Hematopoietic multipotent progenitor cell (in vitro differentiated cells): ENCODE data around the gene CTSS. TPM values are rescaled to one million over a fixed set of nuclear protein-coding genes. Genes with fewer than 3 reads are reported as not detected.
"Not testable (repeated sequence)": the region's sequence is repeated elsewhere in the genome, so short reads cannot be mapped to it uniquely, and the experiment has no call there.

ENCODE experiments used
- DNase-seq, 3 donors: peaks; one replicate each; pipeline ENCODE4 v3.0.0-alpha.2; 2011 to 2015; ENCODE audit warnings: low read depth in 2 of 3, low spot score in 2 of 3
- total RNA-seq: library from RNA; depleted of rRNA; stranded (reverse); fragments of >200 nt; gene quantifications from one replicate; pipeline ENCODE4 v1.2.3, GENCODE V29; 2012

CTSS gene
- total RNA-seq, 1 donor, result 66.5 TPM

DNA sequence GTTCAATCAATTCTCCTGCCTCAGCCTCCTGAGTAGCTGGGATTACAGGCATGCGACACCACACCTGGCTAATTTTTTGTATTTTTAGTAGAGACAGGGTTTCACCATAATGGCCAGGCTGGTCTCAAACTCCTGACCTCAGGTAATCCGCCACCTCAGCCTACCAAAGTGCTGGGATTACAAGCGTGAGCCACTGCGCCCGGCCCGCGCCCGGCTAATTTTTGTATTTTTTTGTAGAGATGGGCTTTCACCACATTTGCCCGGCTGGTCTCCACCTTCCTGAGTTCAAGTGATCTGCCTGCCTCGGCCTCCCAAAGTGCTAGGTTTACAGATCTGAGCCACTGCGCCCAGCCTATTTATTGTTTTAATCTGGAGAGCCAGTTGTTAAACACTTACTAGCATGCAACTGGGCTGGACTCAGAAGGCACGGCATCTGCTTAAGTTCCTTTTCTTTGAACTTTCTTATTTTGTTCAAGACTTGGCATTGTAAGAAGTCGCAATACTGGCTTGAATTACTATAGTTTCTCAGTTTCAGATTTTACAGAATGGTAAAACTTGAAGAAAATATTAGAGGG, 10.4 kb upstream of the CTSS start:
- not testable (repeated sequence) for DNase-seq

DNA sequence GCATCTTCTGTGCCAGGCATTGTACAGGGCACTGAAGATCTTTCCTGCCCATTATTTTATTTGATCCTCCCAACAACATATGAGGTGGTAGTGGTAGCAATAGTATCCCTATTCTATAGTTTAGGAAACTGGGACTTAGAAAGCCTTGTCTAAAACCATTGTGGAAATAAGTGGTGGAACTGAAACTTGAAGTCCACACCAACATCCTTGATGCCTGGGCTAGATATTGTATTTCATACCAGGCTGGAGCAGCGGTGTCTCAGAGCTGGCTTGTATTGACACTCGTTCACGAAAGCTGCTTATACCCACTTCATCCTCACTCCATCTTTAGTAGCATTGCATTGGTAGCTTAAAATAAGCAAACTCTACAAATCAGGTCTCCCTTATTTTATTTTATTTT, 9.7 kb upstream of the CTSS start:
- DNase-seq, result no peak

DNA sequence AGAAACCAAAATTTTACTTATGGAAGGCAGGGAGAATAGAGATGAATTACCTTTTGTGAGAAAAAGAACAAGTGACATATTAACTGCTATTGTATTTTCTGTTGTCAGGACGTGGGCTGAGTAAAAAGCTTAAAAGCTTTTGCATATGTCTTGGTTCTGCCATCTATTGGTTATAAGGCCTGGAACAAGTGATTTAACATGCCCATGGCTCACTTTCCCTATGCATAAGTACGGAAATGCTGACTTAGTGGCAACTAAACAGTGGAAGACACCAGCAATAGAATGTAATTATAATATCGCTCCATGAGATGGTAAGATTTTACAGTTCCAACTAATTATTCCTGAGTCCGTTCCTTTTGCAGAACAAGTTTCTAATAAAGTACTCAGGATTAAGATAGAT, 6.7 kb upstream of the CTSS start:
- no peak for DNase-seq

DNA sequence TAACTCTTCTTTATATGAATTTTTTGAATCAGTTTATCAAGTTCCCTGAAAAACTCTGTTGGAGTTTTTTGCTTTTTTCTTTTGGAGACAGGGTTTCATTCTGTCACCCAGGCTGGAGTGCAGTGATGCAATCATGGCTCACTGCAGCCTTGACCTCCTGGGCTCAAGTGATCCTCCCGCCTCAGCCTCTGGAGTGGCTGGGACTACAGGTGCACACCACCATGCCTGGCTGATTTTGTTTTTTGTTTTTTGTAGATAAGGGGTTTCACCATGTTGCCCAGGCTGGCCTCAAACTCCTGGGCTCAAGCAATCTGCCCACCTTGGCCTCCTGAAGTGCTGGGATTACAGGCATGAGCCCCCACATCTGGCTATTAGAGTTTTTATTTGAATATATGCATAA, 2.1 kb upstream of the CTSS start:
- not testable (repeated sequence) for DNase-seq

DNA sequence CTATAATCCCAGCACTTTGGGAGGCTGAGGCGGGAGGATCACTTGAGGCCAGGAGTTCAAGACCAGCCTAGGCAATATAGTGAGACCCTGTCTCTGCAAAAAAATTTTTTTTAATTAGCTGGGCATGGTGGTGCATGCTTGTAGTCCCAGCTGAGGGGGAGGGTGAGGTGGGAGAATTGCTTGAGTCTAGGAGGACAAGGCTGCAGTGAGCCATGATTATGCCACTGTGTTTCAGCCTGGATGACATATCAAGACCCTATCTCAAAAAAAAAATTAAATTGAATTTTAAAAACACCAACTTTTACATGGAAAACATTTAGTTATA, 361 bp upstream of the CTSS start:
- not testable (repeated sequence) for DNase-seq

DNA sequence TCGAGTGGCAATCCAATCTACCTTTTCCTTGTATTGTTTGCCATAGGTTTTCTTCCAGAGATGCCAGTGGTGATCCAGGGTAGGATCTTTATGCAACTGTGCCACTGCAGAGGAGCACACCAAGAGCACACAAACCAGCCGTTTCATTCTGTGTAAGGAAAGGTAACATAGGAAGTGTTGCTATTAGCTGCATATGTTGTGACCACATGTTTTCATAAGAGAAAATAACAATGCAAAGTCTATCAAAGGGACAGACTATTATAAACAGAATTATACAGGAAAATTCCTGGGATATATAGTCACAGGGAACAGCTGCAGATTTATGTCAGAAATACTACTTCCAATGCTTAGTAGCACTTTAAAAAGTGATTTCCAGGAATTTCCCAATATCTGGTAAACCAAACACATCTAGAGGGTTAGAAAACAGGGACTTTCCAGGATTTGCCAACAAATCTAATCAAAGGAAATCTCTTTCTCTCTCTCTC, 919 bp downstream of the CTSS start:
- DNase-seq, result peak in 2 of 3 donors; percentile 25 to 31

DNA sequence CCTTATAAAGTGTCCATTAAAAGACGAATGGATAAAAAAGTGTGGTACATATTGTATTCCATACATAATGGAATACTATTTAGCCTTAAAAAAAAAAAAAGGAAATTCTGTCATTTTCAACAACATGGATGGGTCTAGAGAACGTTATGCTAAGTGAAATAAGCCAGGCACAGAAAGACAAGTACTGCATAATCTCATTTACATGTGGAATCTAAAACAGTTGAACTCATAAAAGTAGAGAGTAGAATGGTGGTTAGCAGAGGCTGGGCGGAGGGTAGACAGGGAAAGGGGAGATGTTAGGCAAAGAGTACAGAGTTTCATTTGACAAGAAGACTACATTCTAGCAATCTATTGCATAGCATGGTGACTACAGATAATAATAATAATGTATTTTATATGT, 2.6 kb downstream of the CTSS start:
- no peak for DNase-seq

DNA sequence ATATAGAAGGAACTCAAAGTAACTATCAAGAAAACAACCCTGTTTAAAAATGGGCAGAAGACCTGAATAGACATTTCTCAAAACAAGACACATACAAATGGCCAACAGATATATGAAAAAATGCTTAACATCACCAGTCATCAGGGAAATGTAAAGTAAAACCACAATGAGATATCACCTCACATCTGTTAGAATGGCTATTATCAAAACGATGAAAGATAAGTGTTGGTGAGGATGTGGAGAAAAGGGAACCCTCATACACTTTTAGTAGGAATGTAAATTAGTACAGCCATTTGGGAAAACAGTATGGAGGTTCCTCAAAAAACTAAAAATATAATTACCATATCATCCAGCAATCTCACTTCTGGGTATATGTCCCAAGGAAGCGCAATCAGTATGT, 3.0 kb downstream of the CTSS start:
- no peak for DNase-seq

DNA sequence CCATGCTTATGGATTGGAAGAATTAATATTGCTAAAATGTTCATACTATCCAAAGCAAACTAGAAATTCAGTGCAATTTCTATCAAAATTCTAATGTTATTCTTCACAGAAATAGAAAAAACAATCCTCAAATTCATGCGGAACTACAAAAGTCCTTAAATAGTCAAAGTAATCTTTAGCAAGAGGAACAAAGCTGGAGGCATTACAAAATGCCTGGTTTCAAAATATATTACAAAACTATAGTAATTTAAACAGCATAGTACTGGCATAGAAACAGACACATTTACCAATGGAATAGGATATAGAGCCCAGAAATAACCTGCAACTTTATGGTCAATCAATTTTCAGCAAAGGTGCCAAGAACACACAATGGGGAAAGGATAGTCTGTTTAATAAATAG, 3.8 kb downstream of the CTSS start:
- no peak for DNase-seq

DNA sequence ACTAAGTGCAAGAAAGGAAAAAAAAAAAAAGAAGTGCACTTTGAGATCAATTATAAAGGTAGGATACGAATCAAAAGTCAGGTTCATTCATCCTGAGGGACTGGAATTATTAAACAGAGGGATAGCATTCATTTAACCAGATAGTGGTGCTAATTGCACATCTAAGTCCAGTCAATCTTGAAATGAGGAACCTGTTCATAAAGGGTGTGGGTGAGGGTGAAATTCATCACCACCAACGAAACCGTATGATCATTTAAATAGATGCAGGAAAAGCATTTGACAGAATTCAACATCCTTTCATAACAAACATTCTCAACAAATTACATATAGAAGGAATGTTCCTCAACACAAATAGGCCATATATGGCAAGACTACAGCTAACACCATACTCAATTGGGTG, 5.6 kb downstream of the CTSS start:
- peak in 2 of 3 donors; percentile 39 to 59 for DNase-seq

DNA sequence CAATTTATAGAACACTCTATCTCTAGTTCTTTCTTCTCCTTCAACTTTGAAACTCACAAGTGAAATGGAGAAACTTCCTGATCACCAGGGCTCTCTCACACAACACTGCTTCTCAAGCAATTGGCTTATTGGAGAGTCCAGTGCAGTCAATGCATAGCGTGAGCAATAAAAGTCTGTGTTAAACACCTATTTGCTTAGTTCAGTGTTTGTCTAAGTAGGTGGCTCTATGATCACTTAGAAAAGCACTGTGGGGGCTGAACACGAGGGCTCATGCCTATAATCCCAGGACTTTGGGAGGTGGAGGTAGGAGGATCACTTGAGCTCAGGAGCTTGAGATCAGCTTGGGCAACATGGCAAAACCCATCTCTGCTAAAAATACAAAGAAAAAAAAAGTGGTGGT, 12.2 kb downstream of the CTSS start:
- DNase-seq, result no peak

DNA sequence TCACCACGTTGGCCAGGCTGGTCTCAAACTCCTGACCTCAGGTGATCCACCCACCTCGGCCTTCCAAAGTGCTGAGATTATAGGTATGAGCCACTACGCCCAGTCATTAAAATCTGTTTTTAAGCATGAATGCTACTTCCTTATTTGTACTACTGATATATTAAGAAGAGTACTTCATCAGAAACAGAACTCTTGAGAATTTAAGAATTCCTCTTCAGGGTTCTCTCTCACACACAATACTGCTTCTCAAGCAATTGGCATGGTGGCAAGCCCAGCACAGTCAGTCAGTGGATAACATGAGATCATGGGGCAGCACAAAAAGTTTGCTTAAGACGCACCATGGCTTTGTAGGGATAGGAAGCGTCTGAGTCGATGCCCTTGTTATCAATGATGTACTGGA, 14.1 kb downstream of the CTSS start:
- no peak for DNase-seq

DNA sequence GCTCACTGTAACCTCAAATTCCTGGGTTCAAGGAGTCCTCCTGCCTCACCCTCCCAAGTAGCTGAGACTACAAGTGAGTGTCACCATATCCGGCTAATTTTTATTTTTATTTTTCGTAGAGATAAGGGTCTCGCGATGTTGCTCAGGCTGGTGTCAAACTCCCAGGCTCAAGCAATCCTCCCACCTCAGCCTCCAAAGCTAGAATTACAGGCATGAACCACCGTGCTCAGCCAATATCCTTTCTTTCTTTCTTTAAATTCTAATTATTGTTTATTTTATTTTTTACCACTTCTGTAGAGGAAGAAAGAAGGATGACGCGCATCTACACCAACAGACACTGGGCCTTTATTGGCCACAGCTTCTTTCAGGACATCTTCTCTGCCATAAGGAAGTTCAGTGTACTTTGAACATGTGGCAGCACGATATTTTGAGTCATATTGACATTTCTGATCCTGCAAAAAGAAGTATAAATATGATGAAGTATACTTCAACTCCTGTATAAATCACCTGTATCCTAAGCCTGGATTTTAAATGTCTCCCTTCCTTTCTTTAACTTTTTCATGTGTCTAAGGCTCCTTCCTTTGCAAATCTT, 15.8 kb downstream of the CTSS start:
- no peak for DNase-seq

DNA sequence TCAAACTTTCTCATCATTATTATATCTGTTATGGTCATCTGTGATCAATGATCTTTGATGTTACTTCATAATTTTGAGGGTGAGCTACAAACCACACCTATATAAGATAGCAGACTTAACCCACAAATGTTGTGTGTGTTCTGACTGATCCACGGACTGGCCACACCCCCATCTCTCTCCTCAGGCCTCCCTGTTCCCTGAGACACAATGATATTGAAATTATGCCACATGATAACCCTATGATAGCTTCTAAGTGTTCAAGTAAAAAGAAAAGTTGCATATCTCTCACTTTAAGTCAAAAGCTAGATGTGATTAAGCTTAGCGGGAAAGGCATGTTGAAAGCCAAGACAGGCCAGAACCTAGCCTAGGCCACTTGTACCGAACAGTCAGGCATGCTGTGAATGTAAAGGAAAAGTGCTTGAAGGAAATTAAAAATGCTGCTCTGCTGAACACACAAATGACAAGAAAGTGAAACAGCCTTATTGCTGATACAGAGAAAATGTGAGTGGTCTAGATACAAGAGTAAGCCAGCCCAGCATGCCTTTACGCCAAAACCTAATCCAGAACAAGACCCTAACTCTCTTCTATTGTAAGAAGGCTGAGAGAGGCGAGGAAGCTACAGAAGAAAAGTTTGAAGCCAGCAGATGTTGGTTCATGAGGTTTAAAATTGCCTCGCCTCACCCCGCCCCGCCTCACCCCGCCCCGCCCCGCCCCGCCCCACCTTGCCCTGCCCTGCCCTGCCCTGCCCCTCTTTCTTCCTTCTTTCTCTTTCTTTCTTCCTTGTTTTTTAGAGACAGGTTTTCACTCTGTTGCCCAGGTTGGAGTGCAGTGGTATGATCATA, 16.5 kb downstream of the CTSS start:
- no peak for DNase-seq

DNA sequence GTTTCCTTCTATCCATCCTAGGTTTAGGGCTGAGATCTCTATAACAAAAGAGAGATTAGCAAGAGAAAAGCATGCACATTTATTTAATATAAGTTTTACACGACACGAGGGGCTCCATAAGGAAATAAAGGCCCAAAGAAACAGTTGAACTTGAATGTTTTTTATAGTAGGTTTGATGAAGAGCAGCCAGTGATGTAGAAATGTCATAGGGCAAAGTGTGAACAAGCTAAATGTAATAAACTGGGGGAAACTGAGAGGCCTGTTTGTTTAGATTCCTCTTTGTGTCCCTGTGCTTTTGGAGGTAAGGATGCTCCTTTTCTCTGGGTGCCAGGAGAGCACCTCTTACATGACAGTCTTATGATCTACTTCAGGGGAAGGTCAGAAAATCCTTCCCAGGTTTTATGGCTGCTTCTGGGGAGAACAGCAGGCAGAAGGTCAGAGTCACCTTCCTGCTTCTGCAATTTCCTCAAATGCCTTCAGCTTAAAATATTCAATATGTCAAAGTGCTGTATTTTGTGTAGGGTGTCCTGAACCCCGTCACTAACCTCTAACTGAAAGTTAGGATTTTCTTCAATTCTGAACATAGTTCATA, 35.4 kb downstream of the CTSS start:
- DNase-seq, result no peak

DNA sequence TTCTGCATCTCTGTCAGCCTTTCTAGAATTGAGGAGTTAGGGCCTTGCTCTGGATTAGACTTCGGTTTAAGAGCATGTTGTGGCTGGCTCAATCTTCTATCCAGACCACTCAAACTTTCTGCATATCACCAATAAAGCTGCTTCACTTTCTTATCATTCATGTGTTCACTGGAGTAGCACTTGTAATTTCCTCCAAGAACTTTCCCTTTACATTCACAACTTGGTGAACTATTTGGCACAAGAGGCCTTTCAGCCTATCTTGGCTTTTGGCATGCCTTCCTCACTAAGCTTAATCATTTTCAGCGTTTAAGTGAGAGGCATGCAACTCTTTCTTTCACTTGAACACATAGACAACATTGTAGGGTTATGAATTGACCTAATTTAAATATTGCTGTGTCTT, 41.2 kb downstream of the CTSS start:
- no peak for DNase-seq

DNA sequence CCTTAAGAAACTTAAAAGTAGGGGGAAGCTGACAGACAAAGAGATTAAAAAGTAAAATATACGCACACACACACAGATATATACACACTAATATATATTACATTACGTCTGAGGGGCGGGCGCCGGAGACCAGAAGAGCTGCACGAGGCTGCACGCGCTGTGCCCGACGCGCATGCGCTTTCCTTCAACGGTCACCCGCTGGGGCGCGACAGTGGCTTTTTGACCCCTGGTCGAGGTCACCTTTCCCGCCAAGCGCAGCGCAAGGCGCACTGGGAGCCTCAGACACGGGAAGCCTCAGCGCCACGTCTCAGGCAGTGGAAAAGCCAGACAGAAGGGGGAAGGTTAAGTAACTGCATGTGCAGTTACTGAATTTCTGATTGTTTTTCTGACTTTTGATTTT, 44.9 kb downstream of the CTSS start, which contains the start of gene HORMAD1:
Gene HORMAD1, minus strand, starts transcription at position 193 of the 400 bp plus-strand sequence. CDS start 1,390 bp downstream, outside the sequence.
- no peak for DNase-seq

DNA sequence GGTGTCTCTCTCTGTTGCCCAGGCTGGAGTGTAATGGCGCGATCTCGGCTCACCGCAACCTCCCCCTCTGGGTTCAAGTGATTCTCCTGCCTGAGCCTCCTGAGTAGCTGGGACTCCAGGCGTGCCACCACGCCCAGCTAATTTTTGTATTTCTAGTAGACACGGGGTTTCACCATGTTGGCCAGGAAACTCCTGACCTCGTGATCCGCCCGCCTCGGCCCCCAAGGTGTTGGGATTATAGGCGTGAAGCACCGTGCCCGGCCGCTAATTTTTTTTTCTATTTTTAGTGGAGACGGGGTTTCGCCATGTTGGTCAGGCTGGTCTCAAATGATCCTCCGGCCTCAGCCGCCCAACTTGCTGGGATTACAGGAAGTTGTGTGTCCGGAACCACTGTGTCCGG, 45.5 kb downstream of the CTSS start:
- no peak for DNase-seq

DNA sequence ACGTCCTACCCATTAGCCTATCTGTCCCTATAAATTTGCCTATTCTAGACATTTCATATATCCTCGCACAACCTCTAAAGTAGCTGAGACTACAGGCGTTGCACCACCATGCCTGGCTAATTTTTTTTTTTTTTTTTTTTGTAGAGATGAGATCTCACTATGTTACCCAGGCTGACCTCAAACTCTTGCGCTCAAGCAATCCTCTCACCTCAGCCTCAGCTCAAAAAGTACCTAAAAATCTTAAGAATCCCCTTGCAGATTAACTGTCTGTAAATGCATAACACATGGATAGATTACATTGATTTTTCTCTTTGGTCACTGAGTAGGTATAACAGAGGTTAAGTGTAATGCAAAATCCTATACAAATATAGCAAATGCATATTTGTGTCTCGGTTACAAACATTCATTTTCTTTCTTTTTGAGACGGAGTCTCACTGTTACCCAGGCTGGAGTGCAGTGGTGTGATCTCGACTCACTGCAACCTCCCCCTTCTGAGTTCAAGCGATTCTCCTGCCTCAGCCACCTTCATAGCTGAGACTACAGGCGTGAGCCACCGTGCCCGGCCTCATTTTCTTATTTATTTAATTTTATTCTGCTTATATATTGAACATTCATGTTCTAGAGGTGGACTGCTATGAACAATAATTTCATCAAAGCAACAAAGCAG, 47.2 kb downstream of the CTSS start:
- no peak for DNase-seq

DNA sequence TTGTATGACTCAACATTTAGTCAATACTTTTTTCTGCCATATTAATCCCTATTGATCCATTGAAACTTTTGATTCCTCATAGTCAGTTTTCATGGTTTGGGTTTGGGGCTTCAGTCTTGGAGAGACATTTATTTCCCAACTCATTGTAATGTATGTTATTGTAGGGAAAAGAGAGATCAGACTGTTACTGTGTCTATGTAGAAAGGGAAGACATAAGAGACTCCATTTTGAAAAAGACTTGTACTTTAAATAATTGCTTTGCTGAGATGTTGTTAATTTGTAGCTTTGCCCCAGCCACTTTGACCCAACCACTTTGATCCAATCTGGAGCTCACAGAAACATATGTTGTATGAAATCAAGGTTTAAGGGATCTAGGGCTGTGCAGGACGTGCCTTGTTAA, 56.5 kb downstream of the CTSS start:
- not testable (repeated sequence) for DNase-seq

DNA sequence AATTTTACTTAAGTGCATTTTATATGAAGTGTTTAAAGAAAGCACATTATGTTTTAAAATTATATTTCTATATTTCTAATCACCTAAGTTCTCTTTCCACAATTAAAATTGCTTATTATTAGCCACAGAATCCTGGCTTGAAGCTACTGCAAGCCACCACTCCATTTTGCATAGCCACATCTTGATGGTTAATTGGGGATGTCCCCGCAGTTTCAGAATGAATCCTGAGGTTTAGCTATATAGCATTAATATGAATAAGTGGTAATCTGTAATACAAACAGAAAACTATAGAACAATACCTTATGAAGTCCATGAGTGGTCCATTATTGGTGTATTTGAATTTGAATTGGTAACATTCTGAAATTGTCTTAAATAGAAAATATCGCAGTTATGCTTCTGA, 57.0 kb downstream of the CTSS start:
- no peak for DNase-seq
